Sigmoid colon (tissue), 7 donors: ENCODE results near the gene GMDS. TPM values are rescaled to one million over a fixed set of nuclear protein-coding genes. Genes with fewer than 3 reads are reported as not detected.
"Not testable (repeated sequence)": the region's sequence is repeated elsewhere in the genome, so short reads cannot be mapped to it uniquely, and the experiment has no call there.

Experiments
- DNase-seq: peaks from one replicate; pipeline ENCODE4 v3.0.0-alpha.2; 2019
- H3K27ac ChIP-seq, 4 donors: fragments of 200-600 bp; sonication (generic); one replicate each; pipeline ENCODE4 v1.5.1; 2016 to 2019; ENCODE audit warnings: mild to moderate bottlenecking in 1 of 4
- H3K27me3 ChIP-seq, 3 donors: fragments of 200-600 bp; sonication (generic); one replicate each; pipeline ENCODE4 v1.5.1; 2019; ENCODE audit warnings: mild to moderate bottlenecking in 1 of 3
- H3K36me3 ChIP-seq, 4 donors: fragments of 200-600 bp; sonication (generic); one replicate each; pipeline ENCODE4 v1.5.1; 2016 to 2019
- H3K4me1 ChIP-seq, 4 donors: fragments of 200-600 bp; sonication (generic); one replicate each; pipeline ENCODE4 v1.5.1; 2017 to 2019
- H3K4me3 ChIP-seq, 4 donors: fragments of 200-600 bp; sonication (generic); one replicate each; pipeline ENCODE4 v1.5.1; 2017 to 2019; ENCODE audit warnings: mild to moderate bottlenecking in 2 of 4, moderate library complexity in 1 of 4
- H3K9me3 ChIP-seq, 4 donors: fragments of 200-600 bp in 3 of 4; sonication (generic) in 3 of 4; one replicate each; pipeline versions ENCODE4 v1.5.1 to v1.6.1; 2013 to 2019
- EP300 ChIP-seq, 4 donors: sonication (generic); formaldehyde crosslinking; IDR thresholded peaks; one replicate each; pipeline ENCODE4 v1.6.1; 2017; ENCODE audit warnings: antibody characterized with exemption in 4 of 4
- POLR2A ChIP-seq, 2 donors: fragments of 450-650 bp; IDR thresholded peaks; one replicate each; pipeline ENCODE4 v1.6.1; 2016; ENCODE audit warnings: antibody characterized with exemption in 2 of 2, mild to moderate bottlenecking in 2 of 2, moderate library complexity in 2 of 2
- POLR2AphosphoS5 ChIP-seq, 4 donors: sonication (generic); formaldehyde crosslinking; IDR thresholded peaks; one replicate each; pipeline ENCODE4 v1.6.1; 2017; ENCODE audit warnings: antibody characterized with exemption in 4 of 4
- WGBS, 2 donors: extraction: QIAGEN DNeasy Blood & Tissue Kit; methylation state at CpG; one replicate each; pipeline ENCODE4 v1.1.7; 2013; 5-methylcytosine and 5-hydroxymethylcytosine counted together
- intact Hi-C: fragments of 100-400 bp; cut with DNase I; formaldehyde crosslinking; loops from one replicate; pipeline ENCODE4 v1.15.1; 2023
- polyA plus RNA-seq, 3 donors: library from polyadenylated mRNA; stranded (reverse); fragments of 200-250 nt; gene quantifications; one replicate each; pipeline ENCODE4 v1.2.3, GENCODE V29; 2013
- total RNA-seq, 4 donors: library from RNA; depleted of rRNA; stranded (reverse); fragments of >200 nt; gene quantifications; one replicate each; pipeline ENCODE4 v1.1.0, GENCODE V29; 2016
- TF ChIP-seq, protein P1 (sequence below), 4 experiments: fragments of 450-650 bp in 3 of 4; fragments of 200-600 bp in 1 of 4; IDR thresholded peaks; one replicate each; pipeline ENCODE4 v1.5.1; 2016 to 2019; ENCODE audit warnings: antibody characterized with exemption in 4 of 4, mild to moderate bottlenecking in 3 of 4, moderate library complexity in 2 of 4
- donor health status: healthy with polysubstance abuse.
- donor health status: Bipolar disorder and iron deficiency.
- donor health status: healthy.

The GMDS gene
- total and polyA plus RNA-seq, 7 donors, result 3.1 to 173 (median 9.4) TPM

DNA sequence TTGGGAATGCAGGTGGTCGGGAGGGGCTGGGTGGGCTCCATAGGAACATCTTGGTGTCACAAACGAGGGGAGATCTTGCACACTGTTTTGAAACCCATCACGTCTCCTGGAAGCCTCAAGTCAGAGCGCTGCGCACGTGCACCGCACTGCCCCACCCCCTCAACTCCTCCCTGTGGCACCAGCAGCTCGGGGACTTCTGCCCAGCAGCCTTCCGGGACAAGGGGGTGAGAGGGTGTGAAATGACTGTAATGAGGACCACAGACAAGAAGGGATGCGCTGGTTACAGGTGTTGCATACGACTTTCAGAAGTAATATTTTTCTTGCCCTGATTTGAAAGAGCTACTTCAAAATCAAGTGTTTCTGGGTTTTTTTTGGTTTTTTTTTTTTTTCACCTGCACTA is 575.4 kb downstream of the GMDS start:
- H3K27ac ChIP-seq, result no peak overlapping the region
- intact Hi-C loops, result no loop called here
- no peaks in the 10 kb centered on the region for H3K36me3 ChIP-seq
- H3K4me3 ChIP-seq, result no peak overlapping the region
- TF ChIP-seq POLR2AphosphoS5 (IDR thresholded peaks at IDR 0.05), result no peak
- TF ChIP-seq EP300 (IDR thresholded peaks at IDR 0.05), result no peak
- TF ChIP-seq POLR2A (IDR thresholded peaks at IDR 0.05), result no peak
- TF ChIP-seq, protein P1, sequence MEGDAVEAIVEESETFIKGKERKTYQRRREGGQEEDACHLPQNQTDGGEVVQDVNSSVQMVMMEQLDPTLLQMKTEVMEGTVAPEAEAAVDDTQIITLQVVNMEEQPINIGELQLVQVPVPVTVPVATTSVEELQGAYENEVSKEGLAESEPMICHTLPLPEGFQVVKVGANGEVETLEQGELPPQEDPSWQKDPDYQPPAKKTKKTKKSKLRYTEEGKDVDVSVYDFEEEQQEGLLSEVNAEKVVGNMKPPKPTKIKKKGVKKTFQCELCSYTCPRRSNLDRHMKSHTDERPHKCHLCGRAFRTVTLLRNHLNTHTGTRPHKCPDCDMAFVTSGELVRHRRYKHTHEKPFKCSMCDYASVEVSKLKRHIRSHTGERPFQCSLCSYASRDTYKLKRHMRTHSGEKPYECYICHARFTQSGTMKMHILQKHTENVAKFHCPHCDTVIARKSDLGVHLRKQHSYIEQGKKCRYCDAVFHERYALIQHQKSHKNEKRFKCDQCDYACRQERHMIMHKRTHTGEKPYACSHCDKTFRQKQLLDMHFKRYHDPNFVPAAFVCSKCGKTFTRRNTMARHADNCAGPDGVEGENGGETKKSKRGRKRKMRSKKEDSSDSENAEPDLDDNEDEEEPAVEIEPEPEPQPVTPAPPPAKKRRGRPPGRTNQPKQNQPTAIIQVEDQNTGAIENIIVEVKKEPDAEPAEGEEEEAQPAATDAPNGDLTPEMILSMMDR (IDR thresholded peaks at IDR 0.05), result no peak
- H3K9me3 ChIP-seq, result no peaks in the 10 kb centered on the region
- no peaks in the 10 kb centered on the region for H3K27me3 ChIP-seq
- 92 to 93% methylated on average over 11 of the region's 11 CpGs for WGBS, 2 donors
- no peak for DNase-seq
- no peaks in the 10 kb centered on the region for H3K4me1 ChIP-seq

DNA sequence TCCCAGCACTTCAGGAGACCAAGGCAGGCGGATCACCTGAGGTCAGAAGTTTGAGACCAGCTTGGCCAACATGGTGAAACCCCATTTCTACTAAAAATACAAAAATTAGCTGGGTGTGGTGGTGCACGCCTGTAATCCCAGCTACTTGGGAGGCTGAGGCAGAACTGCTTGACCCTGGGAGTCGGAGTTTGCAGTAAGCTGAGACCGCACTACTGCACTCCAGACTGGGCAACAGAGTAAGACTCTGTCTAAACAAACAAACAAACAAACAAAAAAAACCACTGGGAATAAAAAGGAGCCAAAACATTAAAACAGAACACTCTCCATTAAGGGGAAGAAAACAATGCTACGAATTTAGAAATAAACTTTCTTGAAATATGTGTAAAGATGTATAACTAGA is 576.9 kb downstream of the GMDS start:
- H3K27me3 ChIP-seq, H3K4me1 ChIP-seq, H3K36me3 ChIP-seq, H3K9me3 ChIP-seq, H3K27ac ChIP-seq, intact Hi-C loops, H3K4me3 ChIP-seq, DNase-seq: not testable (repeated sequence)
- 97% methylated on average over 5 of the region's 5 CpGs for WGBS, 2 donors

DNA sequence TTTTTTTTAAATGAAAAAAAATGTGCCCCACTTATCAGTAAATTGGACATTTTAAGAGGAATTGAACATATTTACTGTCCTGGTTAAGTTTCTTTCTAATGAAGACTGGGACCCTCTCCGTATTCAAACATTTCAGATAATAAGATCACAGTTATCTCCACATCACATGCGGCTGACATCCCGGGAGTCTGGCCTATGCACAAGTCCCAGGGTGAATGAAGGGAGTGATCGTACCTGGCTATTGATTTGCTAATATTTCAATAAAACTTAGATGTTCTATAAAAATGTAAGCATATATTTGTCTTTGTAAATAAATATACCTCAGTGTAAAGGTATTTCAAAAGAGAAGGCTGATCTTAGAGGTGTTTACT is 577.6 kb downstream of the GMDS start:
- intact Hi-C loops, result no loop called here
- Histone ChIP-seq H3K27ac (no peak overlapping the region), H3K36me3 (no peaks in the 10 kb centered on the region), H3K27me3 (no peaks in the 10 kb centered on the region), H3K4me1 (no peaks in the 10 kb centered on the region), H3K4me3 (no peak overlapping the region), H3K9me3 (no peaks in the 10 kb centered on the region)
- TF ChIP-seq EP300 (IDR thresholded peaks at IDR 0.05) (no peak), POLR2A (IDR thresholded peaks at IDR 0.05) (no peak), POLR2AphosphoS5 (IDR thresholded peaks at IDR 0.05) (no peak)
- TF ChIP-seq, protein P1 (IDR thresholded peaks at IDR 0.05), result no peak
- WGBS, 2 donors, result 95 to 97% methylated on average over 4 of the region's 4 CpGs
- DNase-seq, result no peak

DNA sequence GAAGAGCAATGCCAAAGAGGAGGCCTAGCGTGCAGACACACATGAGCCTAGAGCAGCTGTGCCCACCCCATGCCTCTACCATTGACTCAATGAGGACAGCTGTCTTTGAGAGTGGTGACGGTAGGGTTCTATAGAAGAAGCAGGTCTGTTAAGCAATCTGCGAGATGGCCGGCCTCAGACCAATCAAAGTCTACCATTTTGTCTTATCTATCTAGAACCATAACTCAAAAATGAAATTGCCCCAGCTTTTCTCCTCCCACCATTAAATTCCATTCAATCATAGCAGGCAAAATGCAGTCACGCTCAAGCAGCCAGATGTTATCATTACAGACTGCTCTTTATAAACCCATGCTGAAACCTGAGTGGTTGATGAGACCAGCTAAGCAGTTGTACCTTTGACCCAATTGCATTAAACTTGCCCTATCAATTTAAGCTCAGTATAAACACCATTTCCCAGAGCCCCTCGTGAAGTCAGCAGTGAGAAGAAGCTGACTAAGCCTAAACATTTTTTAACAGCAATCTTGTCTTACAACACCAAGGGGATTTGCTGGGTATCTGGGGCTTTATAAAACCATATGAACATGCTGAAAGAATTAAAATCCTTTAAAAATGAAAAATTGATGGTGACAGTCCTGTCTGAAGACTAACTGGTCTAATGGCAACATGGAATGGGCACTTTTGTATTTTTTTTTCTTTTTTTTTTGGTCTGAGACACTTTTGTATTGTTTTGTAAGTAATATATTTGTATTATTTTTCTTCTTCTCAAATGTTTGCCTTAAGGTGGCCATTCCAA is 578.2 kb downstream of the GMDS start:
- H3K36me3 ChIP-seq, result no peaks in the 10 kb centered on the region
- WGBS, 2 donors, result 84 to 92% methylated on average over 6 of the region's 6 CpGs
- DNase-seq, result no peak
- no peaks in the 10 kb centered on the region for H3K9me3 ChIP-seq
- no peak overlapping the region for H3K27ac ChIP-seq
- intact Hi-C loops, result no loop called here
- no peak for TF ChIP-seq POLR2AphosphoS5 (IDR thresholded peaks at IDR 0.05)
- no peak for TF ChIP-seq POLR2A (IDR thresholded peaks at IDR 0.05)
- no peak for TF ChIP-seq EP300 (IDR thresholded peaks at IDR 0.05)
- TF ChIP-seq, protein P1 (IDR thresholded peaks at IDR 0.05), result no peak
- H3K27me3 ChIP-seq, result no peaks in the 10 kb centered on the region
- no peaks in the 10 kb centered on the region for H3K4me1 ChIP-seq
- H3K4me3 ChIP-seq, result no peak overlapping the region

DNA sequence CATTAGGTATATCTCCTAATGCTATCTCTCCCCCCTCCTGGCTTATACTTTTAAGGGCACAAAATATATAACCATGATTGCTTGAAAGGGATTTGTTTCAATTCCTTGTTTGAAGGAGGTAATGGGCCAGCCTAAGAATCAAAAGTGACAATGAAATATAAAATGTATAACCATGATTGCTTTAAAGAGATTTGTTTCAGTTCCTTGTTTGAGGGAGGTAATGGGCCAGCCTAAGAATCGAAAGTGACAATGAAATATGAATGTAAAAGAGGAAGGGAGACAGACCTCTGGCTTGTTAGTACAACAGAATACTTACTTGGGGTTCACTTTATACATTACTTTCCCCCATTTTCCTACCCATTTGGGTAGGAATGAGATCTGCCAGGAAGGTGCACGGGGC is 580.2 kb downstream of the GMDS start:
- no peaks in the 10 kb centered on the region for H3K9me3 ChIP-seq
- no peak overlapping the region for H3K4me3 ChIP-seq
- no peaks in the 10 kb centered on the region for H3K27me3 ChIP-seq
- 58 to 75% methylated on average over 2 of the region's 2 CpGs for WGBS, 2 donors
- no peak overlapping the region for H3K27ac ChIP-seq
- no peak for DNase-seq
- no peaks in the 10 kb centered on the region for H3K36me3 ChIP-seq
- TF ChIP-seq POLR2A (IDR thresholded peaks at IDR 0.05) (no peak), POLR2AphosphoS5 (IDR thresholded peaks at IDR 0.05) (no peak), EP300 (IDR thresholded peaks at IDR 0.05) (no peak)
- TF ChIP-seq, protein P1 (IDR thresholded peaks at IDR 0.05), result no peak
- no peaks in the 10 kb centered on the region for H3K4me1 ChIP-seq
- intact Hi-C loops, result no loop called here
